Measurements from ENCODE around the gene INA. TPM values are rescaled to one million over a fixed set of nuclear protein-coding genes. Genes with fewer than 3 reads are reported as not detected.

Gene INA
- total RNA-seq (ENCODE audit: unreplicated experiment) = 625 TPM
- long read RNA-seq, transcript INA-201 (3 exons, 3,231 nt) = major isoform, 197 of 230 reads
- long read RNA-seq, partial matches to known transcripts = 23 of 230 reads
- long read RNA-seq, other reads (novel, unspliced or antisense) = 10 of 230 reads

DNA sequence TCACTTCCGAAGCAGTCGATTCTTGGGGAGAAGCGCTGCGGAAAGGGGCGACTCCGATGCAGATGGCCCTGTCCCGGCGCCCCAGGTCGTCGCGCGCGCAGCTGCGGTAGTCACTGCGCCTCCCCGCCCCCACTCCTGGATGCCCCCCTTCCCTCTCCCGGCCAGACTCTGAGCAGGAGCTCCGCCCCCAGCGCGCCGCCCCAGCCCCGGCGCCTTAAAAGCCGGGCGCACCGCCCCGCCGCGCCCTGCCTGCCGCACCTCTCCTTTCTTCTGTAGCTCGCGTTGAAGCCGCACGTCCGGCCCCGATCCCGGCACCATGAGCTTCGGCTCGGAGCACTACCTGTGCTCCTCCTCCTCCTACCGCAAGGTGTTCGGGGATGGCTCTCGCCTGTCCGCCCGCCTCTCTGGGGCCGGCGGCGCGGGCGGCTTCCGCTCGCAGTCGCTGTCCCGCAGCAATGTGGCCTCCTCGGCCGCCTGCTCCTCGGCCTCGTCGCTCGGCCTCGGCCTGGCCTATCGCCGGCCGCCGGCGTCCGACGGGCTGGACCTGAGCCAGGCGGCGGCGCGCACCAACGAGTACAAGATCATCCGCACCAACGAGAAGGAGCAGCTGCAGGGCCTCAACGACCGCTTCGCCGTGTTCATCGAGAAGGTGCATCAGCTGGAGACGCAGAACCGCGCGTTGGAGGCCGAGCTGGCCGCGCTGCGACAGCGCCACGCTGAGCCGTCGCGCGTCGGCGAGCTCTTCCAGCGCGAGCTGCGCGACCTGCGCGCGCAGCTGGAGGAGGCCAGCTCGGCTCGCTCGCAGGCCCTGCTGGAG, at the start of gene INA:
INA (plus strand) TSS at position 243 of the 817 bp plus-strand sequence; CDS start at position 317, 74 bp downstream.
- peak within 1 kb of the TSS; percentile 97 for H3K27ac Mint-ChIP-seq (ENCODE audit: unreplicated experiment)
- H3K36me3 Mint-ChIP-seq (ENCODE audit: unreplicated experiment) = peaks cover 23% of the 10 kb centered on the region
- peaks cover 31% of the 10 kb centered on the region for H3K27me3 Mint-ChIP-seq (ENCODE audit: unreplicated experiment)
- peak within 1 kb of the TSS; percentile 100 for H3K4me3 Mint-ChIP-seq (ENCODE audit: unreplicated experiment)
- peaks cover 35% of the 10 kb centered on the region for H3K9me3 Mint-ChIP-seq (ENCODE audit: unreplicated experiment)
- peak; percentile 92 for DNase-seq
- peaks cover 21% of the 10 kb centered on the region for H3K4me1 Mint-ChIP-seq (ENCODE audit: low read depth, unreplicated experiment)
- TF ChIP-seq, protein P1, sequence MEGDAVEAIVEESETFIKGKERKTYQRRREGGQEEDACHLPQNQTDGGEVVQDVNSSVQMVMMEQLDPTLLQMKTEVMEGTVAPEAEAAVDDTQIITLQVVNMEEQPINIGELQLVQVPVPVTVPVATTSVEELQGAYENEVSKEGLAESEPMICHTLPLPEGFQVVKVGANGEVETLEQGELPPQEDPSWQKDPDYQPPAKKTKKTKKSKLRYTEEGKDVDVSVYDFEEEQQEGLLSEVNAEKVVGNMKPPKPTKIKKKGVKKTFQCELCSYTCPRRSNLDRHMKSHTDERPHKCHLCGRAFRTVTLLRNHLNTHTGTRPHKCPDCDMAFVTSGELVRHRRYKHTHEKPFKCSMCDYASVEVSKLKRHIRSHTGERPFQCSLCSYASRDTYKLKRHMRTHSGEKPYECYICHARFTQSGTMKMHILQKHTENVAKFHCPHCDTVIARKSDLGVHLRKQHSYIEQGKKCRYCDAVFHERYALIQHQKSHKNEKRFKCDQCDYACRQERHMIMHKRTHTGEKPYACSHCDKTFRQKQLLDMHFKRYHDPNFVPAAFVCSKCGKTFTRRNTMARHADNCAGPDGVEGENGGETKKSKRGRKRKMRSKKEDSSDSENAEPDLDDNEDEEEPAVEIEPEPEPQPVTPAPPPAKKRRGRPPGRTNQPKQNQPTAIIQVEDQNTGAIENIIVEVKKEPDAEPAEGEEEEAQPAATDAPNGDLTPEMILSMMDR (IDR thresholded peaks at IDR 0.05; ENCODE audit: partially characterized antibody, unreplicated experiment) = peak; percentile 20

DNA sequence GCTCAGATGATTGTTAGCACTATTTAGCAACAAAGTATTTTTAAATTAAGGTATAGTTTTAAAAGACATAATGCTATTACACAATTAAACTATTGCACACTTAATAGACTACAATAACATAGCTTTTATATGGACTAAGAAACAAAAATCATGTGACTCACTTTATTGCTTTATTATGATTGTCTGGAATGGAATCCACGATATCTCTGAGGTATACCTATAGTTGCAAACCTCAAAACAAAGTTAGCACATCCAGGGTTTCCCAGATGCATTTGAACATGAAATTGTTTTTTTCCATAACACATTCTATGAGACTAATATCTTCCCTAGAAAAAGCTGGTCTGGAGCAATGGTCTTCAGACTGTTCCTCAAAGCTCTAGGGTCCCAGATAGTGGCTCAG, 49.5 kb upstream of the INA start:
- peaks cover 6% of the 10 kb centered on the region for H3K27me3 Mint-ChIP-seq (ENCODE audit: unreplicated experiment)
- TF ChIP-seq, protein P1 (IDR thresholded peaks at IDR 0.05; ENCODE audit: partially characterized antibody, unreplicated experiment) = no peak
- no peak overlapping the region for H3K27ac Mint-ChIP-seq (ENCODE audit: unreplicated experiment)
- no peaks in the 10 kb centered on the region for H3K4me1 Mint-ChIP-seq (ENCODE audit: low read depth, unreplicated experiment)
- no peak overlapping the region for H3K4me3 Mint-ChIP-seq (ENCODE audit: unreplicated experiment)
- H3K9me3 Mint-ChIP-seq (ENCODE audit: unreplicated experiment) = peaks cover 10% of the 10 kb centered on the region
- peaks cover 14% of the 10 kb centered on the region for H3K36me3 Mint-ChIP-seq (ENCODE audit: unreplicated experiment)
- DNase-seq = no peak

DNA sequence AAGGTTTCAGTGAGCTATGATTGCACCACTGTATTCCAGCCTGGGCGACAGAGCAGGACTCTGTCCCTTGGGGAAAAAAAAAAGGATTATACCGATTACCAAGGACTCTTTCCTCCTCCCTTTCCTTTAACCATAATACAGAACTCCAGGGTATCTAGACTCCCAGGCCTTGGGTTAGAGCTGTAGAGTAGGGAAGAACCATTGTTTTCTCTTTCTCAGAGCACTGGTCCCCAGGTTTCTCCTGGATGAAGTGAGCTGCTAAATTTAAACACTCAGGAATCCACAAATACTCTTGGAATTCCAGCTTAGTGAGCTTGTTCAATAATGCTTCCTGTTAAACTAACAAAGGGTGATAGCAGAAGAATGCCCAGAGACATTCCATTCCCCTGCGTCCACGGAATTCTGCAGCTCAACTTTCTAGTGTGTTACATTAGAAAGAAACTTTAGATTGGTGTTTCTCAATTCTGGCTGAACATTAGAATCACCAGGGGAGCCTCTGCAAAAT, 45.8 kb upstream of the INA start:
- Mint-ChIP-seq H3K4me1 (ENCODE audit: low read depth, unreplicated experiment) (no peaks in the 10 kb centered on the region), H3K27ac (ENCODE audit: unreplicated experiment) (no peak overlapping the region), H3K27me3 (ENCODE audit: unreplicated experiment) (peaks cover 4% of the 10 kb centered on the region), H3K9me3 (ENCODE audit: unreplicated experiment) (no peaks in the 10 kb centered on the region), H3K4me3 (ENCODE audit: unreplicated experiment) (no peak overlapping the region), H3K36me3 (ENCODE audit: unreplicated experiment) (no peaks in the 10 kb centered on the region)
- no peak for DNase-seq
- TF ChIP-seq, protein P1 (IDR thresholded peaks at IDR 0.05; ENCODE audit: partially characterized antibody, unreplicated experiment) = no peak

DNA sequence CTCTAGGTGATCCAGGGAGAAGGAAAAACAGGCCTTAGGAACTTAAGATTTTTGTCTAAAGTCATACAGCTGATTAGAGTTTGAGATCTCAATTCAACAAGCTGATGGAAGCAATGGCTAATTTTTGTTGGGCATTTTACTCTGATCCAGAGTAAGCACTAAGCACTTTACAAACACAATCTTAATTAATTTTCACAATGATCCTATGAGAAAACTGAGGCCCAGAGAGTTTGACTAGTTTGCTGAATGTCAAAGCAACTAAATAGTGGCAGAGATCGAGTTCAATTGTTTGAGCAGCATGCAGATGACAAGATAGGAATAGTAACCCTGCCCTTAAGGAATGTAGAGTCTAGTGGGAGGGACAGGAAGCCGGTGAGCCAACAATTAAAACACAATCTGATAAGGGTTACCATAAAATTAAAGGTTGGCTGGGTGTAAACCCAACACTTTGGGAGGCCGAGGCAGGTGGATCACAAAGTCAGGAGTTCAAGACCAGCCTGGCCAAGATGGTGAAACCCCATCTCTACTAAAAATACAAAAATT, 44.7 kb upstream of the INA start:
- TF ChIP-seq, protein P1 (IDR thresholded peaks at IDR 0.05; ENCODE audit: partially characterized antibody, unreplicated experiment) = no peak
- H3K27ac Mint-ChIP-seq (ENCODE audit: unreplicated experiment) = no peak overlapping the region
- peaks cover 5% of the 10 kb centered on the region for H3K27me3 Mint-ChIP-seq (ENCODE audit: unreplicated experiment)
- DNase-seq = no peak
- H3K36me3 Mint-ChIP-seq (ENCODE audit: unreplicated experiment) = no peaks in the 10 kb centered on the region
- H3K4me3 Mint-ChIP-seq (ENCODE audit: unreplicated experiment) = no peak overlapping the region
- no peaks in the 10 kb centered on the region for H3K9me3 Mint-ChIP-seq (ENCODE audit: unreplicated experiment)
- no peaks in the 10 kb centered on the region for H3K4me1 Mint-ChIP-seq (ENCODE audit: low read depth, unreplicated experiment)

Data from glutamatergic neuron (in vitro differentiated cells).